ENCODE measurements around the gene RBM23. TPM values are rescaled to one million over a fixed set of nuclear protein-coding genes. Genes with fewer than 3 reads are reported as not detected.
A peak's percentile ranks its signal among the peaks of the same experiment; 100 is the strongest.
"Not testable (repeated sequence)": the region's sequence is repeated elsewhere in the genome, so short reads cannot be mapped to it uniquely, and the experiment has no call there.

The RBM23 gene
- total RNA-seq, 1 donor from 2014 or later: 73.4 TPM

DNA sequence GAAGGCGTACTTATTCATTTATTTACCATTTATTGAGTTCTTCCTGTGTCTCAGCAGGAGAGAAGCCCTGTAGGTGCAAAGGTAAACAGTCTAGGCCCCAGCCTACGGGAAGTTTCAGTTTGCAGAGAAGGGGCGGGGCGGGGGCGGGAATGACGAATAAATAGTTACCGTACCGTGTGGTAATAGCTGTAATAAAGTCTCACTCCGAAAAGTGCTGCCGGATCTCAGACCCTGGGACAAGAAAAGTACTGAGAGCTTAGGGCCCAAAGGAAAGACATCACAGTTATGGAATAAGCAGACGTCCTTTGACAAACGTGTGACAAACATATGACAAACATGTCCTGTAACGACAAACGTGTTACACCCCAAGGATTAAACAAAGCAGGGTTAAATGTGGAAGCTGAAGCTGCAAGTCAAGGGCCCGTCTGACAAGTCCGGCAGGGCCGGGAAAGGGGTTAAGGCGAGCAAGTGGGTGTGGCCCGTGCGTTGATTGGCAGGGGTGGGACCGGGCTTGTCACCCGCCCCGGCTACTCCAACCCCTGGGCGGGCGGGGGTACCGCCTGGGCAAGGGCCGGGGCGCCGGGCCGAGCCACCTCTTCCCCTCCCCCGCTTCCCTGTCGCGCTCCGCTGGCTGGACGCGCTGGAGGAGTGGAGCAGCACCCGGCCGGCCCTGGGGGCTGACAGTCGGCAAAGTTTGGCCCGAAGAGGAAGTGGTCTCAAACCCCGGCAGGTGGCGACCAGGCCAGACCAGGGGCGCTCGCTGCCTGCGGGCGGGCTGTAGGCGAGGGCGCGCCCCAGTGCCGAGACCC is 47.5 kb downstream of the RBM23 start, which contains the start of gene LRP10:
TSS of gene LRP10 (plus strand) at position 517 of the 809 bp plus-strand sequence. CDS start 564 bp downstream, outside the sequence.
- DNase-seq (ENCODE audit: low spot score in 2 of 2): peak; percentile 86
- no peak for FAIRE-seq

DNA sequence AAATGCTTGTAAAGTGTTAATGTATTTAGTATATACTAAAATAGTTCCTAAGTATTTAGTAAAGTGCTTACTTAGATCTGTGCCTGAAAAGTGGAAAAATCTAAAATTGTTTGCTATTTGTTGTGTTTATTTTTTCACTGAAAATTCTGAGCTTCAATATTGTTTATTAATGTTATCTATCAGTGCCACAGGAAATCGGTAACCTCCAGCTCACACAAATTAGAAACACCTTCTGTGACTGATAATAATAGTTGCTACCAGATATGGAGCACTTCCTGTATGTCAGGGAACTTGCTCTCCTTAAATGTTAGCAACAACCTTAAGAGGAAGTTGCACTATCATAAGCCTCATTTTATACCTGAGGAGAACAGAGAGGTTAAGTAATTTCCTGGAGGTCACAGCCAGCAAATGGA is 48.1 kb downstream of the RBM23 start:
- FAIRE-seq (no peak), DNase-seq (ENCODE audit: low spot score in 2 of 2) (no peak)

DNA sequence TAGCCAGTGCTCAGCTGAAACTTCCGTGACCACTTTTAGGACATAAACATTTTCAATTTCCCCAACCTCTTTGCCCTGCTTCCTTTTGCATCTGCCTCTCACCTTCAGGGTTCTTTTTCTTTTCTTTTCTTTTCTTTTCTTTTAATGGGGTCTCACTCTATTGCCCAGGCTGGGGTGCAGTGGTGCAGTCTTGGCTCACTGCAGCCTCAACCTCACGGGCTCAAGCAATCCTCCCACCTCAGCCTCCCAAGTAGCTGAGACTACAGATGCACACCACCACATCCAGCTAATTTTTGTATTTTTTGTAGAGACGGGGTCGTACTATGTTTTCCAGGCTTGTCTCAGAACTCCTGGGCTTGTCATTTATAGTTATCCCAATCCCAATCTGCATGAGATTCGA is 52.1 kb downstream of the RBM23 start:
- no peak for DNase-seq (ENCODE audit: low spot score in 2 of 2)
- no peak for FAIRE-seq

GRCh38 chr14:22865424-22866405 is 53.2 kb downstream of the RBM23 start:
- DNase-seq (ENCODE audit: low spot score in 2 of 2): no peak
- FAIRE-seq: no peak

- no peak for FAIRE-seq
Observed at GRCh38 chr14:22864979-22865378, 54.0 kb downstream of the RBM23 start.

GRCh38 chr14:22861651-22862050 is 57.3 kb downstream of the RBM23 start:
- FAIRE-seq (no peak), DNase-seq (ENCODE audit: low spot score in 2 of 2) (no peak)

More at GRCh38 chr14:22864979-22865378, 54.0 kb downstream of the RBM23 start:
- no peak for DNase-seq (ENCODE audit: low spot score in 2 of 2)

- FAIRE-seq; DNase-seq (ENCODE audit: low spot score in 2 of 2): not testable (repeated sequence)
Observed at GRCh38 chr14:22860377-22860776, 58.6 kb downstream of the RBM23 start.

GRCh38 chr14:22856428-22856827 is 62.5 kb downstream of the RBM23 start:
- FAIRE-seq (no peak), DNase-seq (ENCODE audit: low spot score in 2 of 2) (no peak)

DNA sequence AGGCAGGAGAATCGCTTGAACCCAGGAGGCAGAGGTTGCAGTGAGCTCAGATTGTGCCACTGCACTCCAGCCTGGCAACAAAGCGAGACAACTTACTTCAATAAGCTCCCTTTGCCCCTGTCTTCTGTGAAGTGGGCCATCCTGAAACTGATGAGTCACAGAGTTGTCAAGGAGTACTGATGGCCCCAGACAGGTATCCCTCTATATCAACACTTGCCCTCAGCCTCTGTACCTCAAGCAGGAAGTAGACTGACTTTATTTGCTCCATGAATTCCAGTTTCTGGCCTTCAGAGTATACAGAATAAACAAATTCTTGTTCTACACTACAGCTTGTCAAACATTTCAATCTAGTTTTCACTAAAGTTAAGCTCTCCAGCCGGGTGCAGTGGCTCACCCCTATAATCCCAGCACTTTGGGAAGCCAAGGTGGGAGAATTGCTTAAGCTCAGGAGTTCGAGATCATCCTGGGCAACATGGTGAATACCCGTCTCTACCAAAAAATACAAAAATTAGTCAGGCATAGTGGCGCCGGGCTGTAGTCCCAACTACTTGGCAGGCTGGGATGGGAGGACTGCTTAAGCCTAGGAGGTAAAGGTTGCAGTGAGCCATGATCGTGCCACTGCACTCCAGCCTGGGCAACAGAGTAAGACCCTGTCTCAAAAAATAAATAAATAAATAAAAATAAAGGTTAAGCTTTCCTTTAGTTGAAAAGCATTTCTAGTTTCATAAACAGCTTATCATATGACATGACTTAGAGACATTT is 63.8 kb downstream of the RBM23 start:
- FAIRE-seq: no peak
- DNase-seq (ENCODE audit: low spot score in 2 of 2): no peak

DNA sequence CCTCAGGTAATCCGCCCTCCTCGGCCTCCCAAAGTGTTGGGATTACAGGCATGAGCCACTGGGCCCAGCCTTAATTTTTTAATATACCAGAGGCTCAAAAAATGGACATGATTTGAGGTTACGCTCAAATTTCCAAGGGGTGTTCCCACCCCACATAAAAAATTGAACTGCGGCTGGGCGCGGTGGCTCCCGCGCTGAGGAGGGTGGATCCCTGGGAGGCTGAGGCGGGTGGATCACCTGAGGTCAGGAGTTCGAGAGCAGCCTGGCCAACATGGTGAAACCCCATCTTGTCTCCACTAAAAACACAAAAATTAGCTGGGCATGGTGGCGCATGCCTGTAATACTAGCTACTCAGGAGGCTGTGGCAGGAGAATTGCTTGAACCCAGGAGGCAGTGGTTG is 64.7 kb downstream of the RBM23 start:
- FAIRE-seq; DNase-seq (ENCODE audit: low spot score in 2 of 2): not testable (repeated sequence)

DNA sequence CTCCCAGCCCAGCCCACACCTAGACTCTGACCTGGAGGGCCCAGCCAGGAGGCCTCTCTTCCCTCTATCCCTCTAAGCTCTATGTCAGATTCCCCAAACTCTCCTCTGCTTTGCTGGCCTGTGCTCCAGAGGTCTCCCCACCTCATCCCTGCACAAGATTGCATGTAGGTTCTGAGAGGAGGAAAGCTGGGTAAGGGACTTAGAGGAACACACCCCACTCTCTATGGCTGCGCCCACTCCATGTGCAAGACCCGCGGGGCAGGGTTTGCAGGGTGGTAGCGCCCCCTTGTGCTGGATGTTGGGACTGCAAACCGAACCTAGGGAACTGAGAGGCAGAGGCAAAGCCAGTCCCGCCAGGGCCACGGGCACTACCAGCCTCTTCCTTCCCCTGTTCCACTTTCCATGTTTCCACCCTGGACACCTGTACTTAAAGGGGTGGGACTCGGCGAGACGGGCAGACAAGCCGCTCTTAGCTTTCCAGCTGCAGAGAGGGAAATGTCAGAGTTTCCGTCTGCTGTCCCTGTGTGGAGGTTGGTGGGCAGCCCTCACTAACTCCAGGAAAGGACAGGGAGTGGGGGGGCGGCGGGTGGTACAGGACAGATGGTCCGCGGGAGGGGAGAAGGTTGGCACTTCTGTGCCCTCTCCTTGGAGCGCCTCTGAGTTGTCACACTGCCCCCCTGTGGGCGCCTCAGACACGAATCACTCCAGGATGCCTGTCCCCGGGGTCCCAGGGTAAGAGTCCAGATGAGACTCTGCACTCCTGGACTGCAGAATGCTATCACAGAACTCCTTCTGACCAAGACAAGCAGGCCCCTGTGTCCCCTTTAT is 65.8 kb downstream of the RBM23 start:
- DNase-seq (ENCODE audit: low spot score in 2 of 2) (peak; percentile 68 to 73), FAIRE-seq (no peak)

DNA sequence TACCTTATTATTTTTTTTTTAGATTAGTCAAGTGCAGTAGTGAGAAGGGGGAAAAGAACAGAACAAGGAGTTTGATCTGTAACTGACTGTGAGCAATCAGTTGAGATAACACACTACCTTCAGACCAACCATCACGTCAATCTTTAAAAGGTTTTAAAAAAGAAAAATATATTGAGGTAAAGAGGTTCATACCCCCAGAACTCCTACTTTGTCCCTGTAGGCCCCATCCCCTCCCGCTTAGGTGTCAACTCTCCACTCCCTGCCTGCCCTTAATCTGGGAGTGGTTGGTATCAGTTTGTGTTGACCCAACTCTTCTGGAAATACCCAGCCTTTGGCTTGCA is 66.4 kb downstream of the RBM23 start:
- DNase-seq (ENCODE audit: low spot score in 2 of 2) (no peak), FAIRE-seq (no peak)

DNA sequence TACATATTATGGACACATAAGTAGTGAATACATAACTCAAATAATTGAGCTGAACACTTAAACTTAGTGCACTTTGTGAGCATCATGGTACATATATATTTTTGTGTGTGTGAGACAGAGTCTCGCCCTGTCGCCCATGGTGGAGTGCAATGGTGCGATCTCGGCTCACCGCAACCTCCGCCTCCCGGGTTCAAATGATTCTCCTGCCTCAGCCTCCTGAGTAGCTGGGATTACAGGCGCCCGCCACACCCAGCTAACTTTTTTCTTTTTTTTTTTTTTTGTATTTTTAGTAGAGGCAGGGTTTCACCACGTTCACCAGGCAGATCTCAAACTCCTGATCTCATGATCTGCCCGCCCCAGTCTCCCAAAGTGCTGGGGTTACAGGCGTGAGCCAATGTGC is 66.8 kb downstream of the RBM23 start:
- DNase-seq (ENCODE audit: low spot score in 2 of 2); FAIRE-seq: not testable (repeated sequence)

- peak; percentile 32 to 41 for DNase-seq (ENCODE audit: low spot score in 2 of 2)
Observed at GRCh38 chr14:22850944-22851764, 67.8 kb downstream of the RBM23 start.

GRCh38 chr14:22849212-22849819 is 69.6 kb downstream of the RBM23 start:
- peak in 1 of 2 donors; percentile 41 for DNase-seq (ENCODE audit: low spot score in 2 of 2)
- FAIRE-seq: no peak

More at GRCh38 chr14:22850944-22851764, 67.8 kb downstream of the RBM23 start:
- FAIRE-seq: no peak

DNA sequence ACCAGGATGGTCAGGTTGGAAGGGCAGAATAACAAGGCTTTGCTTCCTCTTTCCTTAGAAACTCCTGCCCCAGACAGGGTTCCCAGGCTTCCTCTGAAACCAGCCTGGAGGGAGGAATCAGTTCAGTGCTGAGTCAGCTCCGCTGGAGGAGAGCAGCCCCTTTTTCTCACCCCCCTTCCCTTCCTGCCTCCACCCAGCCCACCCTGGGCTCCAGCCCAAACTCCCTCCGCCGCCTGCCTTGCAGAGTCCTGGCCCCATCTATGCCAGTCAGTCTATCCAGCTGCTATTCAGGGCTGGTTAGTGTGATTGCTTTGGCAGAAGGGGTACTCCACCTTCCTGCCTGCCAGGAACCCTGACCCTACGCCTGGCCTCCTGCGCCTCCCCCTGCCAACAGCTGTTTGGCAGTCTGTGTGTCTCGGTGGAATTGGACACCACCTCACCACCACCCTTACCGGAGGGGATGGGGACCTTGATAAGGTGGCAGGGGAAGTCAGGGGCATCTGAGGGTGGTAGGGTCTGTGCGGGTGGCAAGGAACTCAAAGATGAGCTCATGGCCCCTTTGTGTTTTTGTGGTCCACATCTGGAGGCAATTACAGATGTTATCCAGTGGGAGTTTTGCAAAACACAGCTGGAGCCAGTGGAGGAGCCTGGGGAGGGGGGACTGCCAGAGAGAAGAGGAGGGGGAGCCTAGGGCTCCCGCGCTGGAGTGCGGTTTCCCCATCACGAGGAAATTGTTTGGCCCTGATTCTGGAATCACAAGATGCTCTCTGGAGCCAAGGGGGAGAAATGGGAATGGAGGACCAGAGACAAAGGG is 70.4 kb downstream of the RBM23 start:
- FAIRE-seq (no peak), DNase-seq (ENCODE audit: low spot score in 2 of 2) (peak in 1 of 2 donors; percentile 41)

DNA sequence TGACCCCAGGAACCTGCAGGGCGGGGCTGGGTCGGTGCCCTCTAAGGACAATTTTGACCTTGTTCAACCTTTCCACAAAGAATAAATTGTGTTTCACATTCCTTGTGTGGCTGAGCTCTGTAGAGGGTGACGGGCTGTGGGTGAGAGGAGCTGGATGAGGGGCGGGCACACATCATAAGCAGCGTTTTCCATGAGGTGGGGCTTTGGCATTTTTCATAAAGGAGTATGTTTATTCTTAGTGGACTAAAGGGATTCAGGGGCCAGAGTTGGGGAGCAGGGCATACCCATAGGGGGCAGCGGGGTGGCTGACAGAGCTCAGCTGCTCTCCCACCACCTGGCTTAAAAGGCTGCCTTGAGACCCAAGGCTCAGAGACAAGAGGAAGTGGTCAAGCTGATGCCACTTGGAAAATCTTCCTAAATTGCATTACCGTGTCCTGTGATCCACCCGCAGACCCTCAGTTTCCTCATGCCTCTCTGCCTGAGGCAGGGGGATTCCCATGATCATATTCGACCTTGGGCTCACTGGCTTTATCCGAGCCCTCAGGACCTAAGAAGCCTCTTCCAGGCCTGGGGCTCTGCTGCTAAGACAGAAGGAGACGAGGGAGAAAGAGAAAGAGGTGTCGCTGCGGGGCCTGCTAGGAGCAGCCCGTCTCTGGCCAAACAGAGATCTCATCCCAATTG is 71.1 kb downstream of the RBM23 start:
- no peak for FAIRE-seq
- DNase-seq (ENCODE audit: low spot score in 2 of 2): no peak

All from frontal cortex (tissue), 4 donors.